SU-DHL-6 (cell line): Measurements from ENCODE around the gene HDAC11.

Experiments
- CTCF ChIP-seq: fragments of 200-600 bp; sonication (generic); IDR thresholded peaks from one replicate; pipeline ENCODE4 v1.5.1; 2017; ENCODE audit warnings: antibody characterized with exemption, mild to moderate bottlenecking, low read length, moderate library complexity; ENCODE audit not compliant: insufficient read depth, poor library complexity, severe bottlenecking
- EZH2phosphoT487 ChIP-seq: fragments of 200-600 bp; sonication (generic), shearing (Covaris generic); conservative IDR thresholded peaks from 2 replicates; pipeline ENCODE4 v1.6.1; 2018; ENCODE audit warnings: mild to moderate bottlenecking, antibody characterized with exemption, low read length, moderate library complexity, mixed read lengths

DNA sequence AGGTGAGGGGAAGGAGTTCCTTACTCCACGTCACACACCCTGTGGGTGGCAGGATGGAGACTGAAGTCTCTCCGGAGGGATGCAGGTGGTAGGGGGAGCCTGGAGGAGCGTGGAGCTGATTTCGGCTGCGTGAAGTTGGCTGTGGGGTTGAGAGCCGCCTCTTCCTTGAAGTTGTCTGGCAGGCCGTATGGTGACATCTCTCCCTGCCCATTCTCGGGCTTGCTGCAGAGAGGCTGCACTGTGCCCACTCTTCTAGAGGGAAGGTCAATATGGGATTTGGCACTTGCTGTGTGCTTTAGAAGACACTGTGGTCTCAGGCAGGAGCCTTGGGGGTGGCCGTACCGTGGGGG, 55.4 kb downstream of the HDAC11 start:
- no peak for TF ChIP-seq CTCF
- no peak for TF ChIP-seq EZH2phosphoT487
